ENCODE measurements around the gene PTPRR.

- no peak for TF ChIP-seq TAF1 (IDR thresholded peaks at IDR 0.05; ENCODE audit: borderline replicate concordance, insufficient read depth, low read length)
- no peak for TF ChIP-seq POLR2AphosphoS5 (IDR thresholded peaks at IDR 0.05; ENCODE audit: low read depth, low read length)
- no peak for TF ChIP-seq SIN3A (IDR thresholded peaks at IDR 0.05; ENCODE audit: borderline replicate concordance, insufficient read depth, low read length)
- TF ChIP-seq FOXP2 (optimal IDR thresholded peaks at IDR 0.05; ENCODE audit: borderline replicate concordance, extremely low read depth, extremely low read length, insufficient read depth) = no peak
- no peak for TF ChIP-seq REST (IDR thresholded peaks at IDR 0.05; ENCODE audit: insufficient read depth in 1 of 2, low read depth in 2 of 2, low read length in 2 of 2)
Measured at GRCh38 chr12:70615174-70615866, 305.2 kb downstream of the PTPRR start.
